HG03432 (cell line): ENCODE results near the gene NOL3.
"Not testable (repeated sequence)": the region's sequence is repeated elsewhere in the genome, so short reads cannot be mapped to it uniquely, and the experiment has no call there.

Experiments used
- ATAC-seq: cut with Tn5 transposase; IDR thresholded peaks from one replicate; pipeline ENCODE4 v1.9.1; 2021; ENCODE audit warnings: mild to moderate bottlenecking, moderate library complexity; ENCODE audit not compliant: unreplicated experiment

Gene NOL3

GRCh38 chr16:67170168-67170948 lies at the start of gene NOL3:
Gene NOL3 (plus strand): TSS chr16:67170538.
- ATAC-seq = peak; percentile 48

- ATAC-seq = not testable (repeated sequence)
These were observed 47.5 kb upstream of the NOL3 start for GRCh38 chr16:67122799-67123198.

GRCh38 chr16:67128417-67128816 lies 41.9 kb upstream of the NOL3 start:
- no peak for ATAC-seq

GRCh38 chr16:67128887-67129286 lies 41.5 kb upstream of the NOL3 start:
- ATAC-seq = no peak

- no peak for ATAC-seq
These were observed 40.9 kb upstream of the NOL3 start for GRCh38 chr16:67129422-67129821.

DNA sequence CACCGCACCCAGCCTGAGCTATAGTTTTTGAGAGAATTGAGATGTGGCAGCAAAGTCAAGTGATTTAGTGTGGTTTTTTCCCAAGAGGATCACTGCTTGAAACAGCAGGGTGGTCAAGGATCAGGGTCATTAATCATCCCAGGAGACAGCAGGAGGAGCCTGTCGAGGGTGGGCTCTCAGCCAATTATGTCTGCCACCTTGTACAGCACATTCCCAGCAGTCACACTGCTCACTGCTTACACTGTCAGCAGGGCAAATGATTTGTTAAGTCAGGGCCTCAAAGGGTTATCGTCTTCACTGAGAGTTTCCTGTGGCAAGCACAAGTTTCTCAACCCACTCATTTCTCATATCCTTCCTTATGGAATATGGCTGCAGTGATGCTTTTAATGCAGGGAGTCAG lies 32.7 kb upstream of the NOL3 start:
- no peak for ATAC-seq

- ATAC-seq = no peak
These were observed 28.9 kb upstream of the NOL3 start for GRCh38 chr16:67141391-67141790.

- no peak for ATAC-seq
These were observed 28.0 kb upstream of the NOL3 start for GRCh38 chr16:67142342-67142741.

DNA sequence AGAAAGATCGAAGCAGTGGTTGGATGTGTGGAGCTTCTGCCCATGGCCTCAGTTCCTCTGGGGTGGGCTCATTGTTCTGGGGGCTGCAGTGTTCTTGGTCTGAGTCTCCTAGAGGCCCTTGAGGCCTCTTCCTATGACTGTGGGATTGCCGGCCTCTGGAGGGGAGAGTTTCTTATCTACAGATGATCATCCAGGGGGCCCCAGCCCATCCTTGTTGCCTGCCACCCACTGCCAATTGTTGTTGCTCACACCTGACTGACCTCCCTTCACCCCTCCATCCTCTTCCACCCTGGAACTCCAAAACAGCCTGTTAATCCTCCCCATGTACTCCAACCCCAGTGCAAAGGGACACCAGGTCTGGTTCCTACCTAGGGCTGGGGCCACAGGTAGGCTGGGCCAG lies 25.4 kb upstream of the NOL3 start:
- no peak for ATAC-seq

- ATAC-seq = no peak
These were observed 24.6 kb upstream of the NOL3 start for GRCh38 chr16:67145746-67146145.

- no peak for ATAC-seq
These were observed 23.6 kb upstream of the NOL3 start for GRCh38 chr16:67146523-67147357.

GRCh38 chr16:67147437-67148140 lies 22.7 kb upstream of the NOL3 start:
- ATAC-seq = no peak

- ATAC-seq = no peak
These were observed 22.1 kb upstream of the NOL3 start for GRCh38 chr16:67148221-67148620.

DNA sequence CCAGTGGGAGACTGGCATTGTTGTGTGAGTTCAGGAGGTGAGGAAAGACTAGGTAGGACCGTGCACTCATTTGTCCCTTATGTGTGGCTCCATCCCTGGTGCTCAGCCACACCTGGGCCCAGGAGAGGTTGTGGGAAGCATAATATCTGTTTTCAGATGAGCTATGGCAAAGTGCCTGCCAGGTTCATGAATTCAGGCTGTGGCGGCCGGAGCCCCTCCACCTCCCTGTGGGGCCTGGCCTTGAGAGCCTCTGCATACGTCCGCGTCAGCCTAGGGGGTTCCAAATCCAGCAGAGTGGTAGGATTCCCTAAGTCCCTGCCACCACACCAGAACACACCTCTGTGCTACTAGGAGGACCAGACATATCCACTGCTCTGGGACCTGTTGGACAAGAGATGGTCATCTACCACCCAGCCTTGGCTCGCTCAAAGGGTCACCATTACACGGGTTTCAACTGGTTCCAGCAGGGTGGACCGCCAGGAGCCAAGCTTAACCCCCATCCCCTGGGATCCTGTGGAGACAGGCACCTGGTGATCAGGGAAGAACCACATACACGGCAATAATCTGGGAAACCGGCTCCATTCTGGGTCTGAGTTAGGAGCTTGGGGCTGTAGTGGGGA lies 21.6 kb upstream of the NOL3 start:
- ATAC-seq = no peak

- no peak for ATAC-seq
These were observed 20.9 kb upstream of the NOL3 start for GRCh38 chr16:67149276-67150046.

GRCh38 chr16:67150047-67150832 lies 20.1 kb upstream of the NOL3 start:
- ATAC-seq = peak; percentile 45

- peak; percentile 62 for ATAC-seq
These were observed 19.4 kb upstream of the NOL3 start, which contains the start of gene B3GNT9 for GRCh38 chr16:67150833-67151396. Gene B3GNT9 (minus strand): TSS chr16:67150998. CDS start chr16:67150485, 513 bp downstream.

DNA sequence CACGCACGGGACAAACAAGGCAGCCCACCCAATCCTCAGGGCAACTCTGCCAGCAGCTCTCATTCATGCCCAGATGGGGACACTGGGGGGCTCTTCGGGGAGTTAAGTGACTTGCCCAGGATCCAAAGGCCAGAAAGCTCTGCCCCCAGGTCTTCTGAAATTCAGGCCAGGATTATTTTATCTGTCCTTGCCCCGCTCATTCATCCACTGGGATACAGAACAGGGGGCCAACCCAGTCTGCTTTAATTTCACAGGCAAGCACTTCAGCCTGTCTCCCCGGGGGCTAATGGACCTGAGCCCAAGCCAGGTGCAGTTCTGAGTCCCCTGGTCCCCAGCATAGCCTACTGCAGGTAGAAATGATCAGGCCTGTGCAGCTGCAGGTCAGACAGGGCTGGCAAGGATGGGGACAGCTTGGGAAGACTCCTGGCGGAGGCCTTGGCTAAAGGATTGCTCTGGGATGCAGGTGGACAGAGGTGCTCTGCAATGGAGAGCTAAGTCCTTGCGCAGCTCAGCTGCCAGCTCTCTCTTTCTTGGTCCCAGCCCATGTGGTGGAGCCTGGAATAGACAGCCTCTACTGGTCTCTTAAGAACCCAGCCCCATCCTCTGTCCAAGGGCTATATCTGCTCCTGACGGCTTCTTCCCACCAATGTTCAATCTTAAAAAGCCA lies 18.8 kb upstream of the NOL3 start:
- ATAC-seq = no peak
